MCF 10A (cell line): ENCODE results near the gene TP53BP2. TPM values are rescaled to one million over a fixed set of nuclear protein-coding genes. Genes with fewer than 3 reads are reported as not detected.
A peak's percentile ranks its signal among the peaks of the same experiment; 100 is the strongest.

Experiments
- BruUV-seq: library from RNA; stranded (reverse); fragments of 400-500 nt; replicated peaks from 2 replicates; lab custom pipeline; 2021; lab: Mats Ljungman, UMichigan
- CTCF ChIA-PET: fragments of 300-600 bp; sonication (Branson Sonifier 250); formaldehyde crosslinking; extraction: SDS; loops from one replicate; lab custom pipeline; 2021; ENCODE audit warnings: antibody characterized with exemption, inconsistent platforms; lab: Yijun Ruan, JAX
- POLR2A ChIA-PET: fragments of 300-600, 350-650 bp; sonication (Branson Sonifier 250); formaldehyde crosslinking; extraction: SDS; loops from one replicate; lab custom pipeline; 2020; ENCODE audit warnings: antibody characterized with exemption, inconsistent platforms; lab: Yijun Ruan, JAX
- DNase-seq: peaks from one replicate; pipeline ENCODE4 v3.0.0-alpha.2; 2018; ENCODE audit not compliant: unreplicated experiment
- H3K27ac Mint-ChIP-seq: one replicate; pipeline ENCODE4 v1.8.0; 2022; ENCODE audit warnings: mild to moderate bottlenecking, low read depth, mixed read lengths; ENCODE audit not compliant: unreplicated experiment
- H3K27me3 Mint-ChIP-seq: one replicate; pipeline ENCODE4 v1.8.0; 2022; ENCODE audit warnings: mixed read lengths; ENCODE audit not compliant: insufficient read depth, unreplicated experiment
- H3K36me3 Mint-ChIP-seq: one replicate; pipeline ENCODE4 v1.8.0; 2022; ENCODE audit warnings: mild to moderate bottlenecking, moderate library complexity, mixed read lengths; ENCODE audit not compliant: insufficient read depth, unreplicated experiment
- H3K4me1 Mint-ChIP-seq: one replicate; pipeline ENCODE4 v1.8.0; 2022; ENCODE audit warnings: mixed read lengths; ENCODE audit not compliant: insufficient read depth, unreplicated experiment
- H3K4me3 Mint-ChIP-seq: one replicate; pipeline ENCODE4 v1.8.0; 2022; ENCODE audit warnings: mild to moderate bottlenecking, moderate library complexity, mixed read lengths; ENCODE audit not compliant: unreplicated experiment
- H3K9me3 Mint-ChIP-seq: one replicate; pipeline ENCODE4 v1.8.0; 2022; ENCODE audit warnings: mixed read lengths; ENCODE audit not compliant: unreplicated experiment
- intact Hi-C: fragments of 100-400 bp; cut with micrococcal nuclease; formaldehyde crosslinking; loops from 2 replicates; pipeline ENCODE4 v1.14.1; 2022
- total RNA-seq: library from RNA; stranded (reverse); gene quantifications from 2 replicates; pipeline ENCODE4 v1.2.3, GENCODE V29; 2022
- TF ChIP-seq, protein P1 (sequence below): fragments of 200-600 bp; IDR thresholded peaks from one replicate; pipeline ENCODE4 v1.8.0; 2022; ENCODE audit warnings: antibody characterized with exemption, mild to moderate bottlenecking; ENCODE audit not compliant: unreplicated experiment

TP53BP2 gene
- total RNA-seq, 1 experiment from 2014 or later: 64.0 TPM

DNA sequence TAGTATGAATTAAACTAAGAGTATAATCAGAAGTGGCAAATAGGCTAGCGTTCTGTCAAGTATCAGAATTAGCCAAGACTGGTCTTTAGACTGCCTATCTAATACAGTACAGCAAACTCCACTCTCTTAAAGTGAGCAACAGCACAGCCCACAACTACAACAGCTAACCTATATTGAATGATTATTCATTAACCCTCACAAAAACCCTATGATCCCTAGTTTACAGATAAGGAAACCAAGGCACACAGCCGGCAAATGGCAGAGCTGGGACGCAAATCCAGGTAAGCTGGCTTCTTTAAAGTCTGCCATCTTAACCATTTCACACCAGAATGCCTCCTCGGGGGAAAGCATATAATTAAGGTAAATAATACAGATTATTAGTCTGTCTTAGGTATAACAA is 52.0 kb downstream of the TP53BP2 start:
- DNase-seq: no peak
- H3K4me3 Mint-ChIP-seq: no peak overlapping the region
- no peaks in the 10 kb centered on the region for H3K9me3 Mint-ChIP-seq
- BruUV-seq: no TSS peak
- H3K36me3 Mint-ChIP-seq: peaks cover 88% of the 10 kb centered on the region
- no peaks in the 10 kb centered on the region for H3K4me1 Mint-ChIP-seq
- ChIA-PET CTCF (interaction anchor here (0.7 to 1.9 kb wide), 5 partner anchors 10 to 72 kb away, joined by 3 to 6 read pairs (median 4); no protein-coding TSS in a partner anchor), POLR2A (interaction anchor here (0.6 to 2.3 kb wide), 3 partner anchors 8 to 13 kb away, joined by 3 to 12 read pairs (median 6); no protein-coding TSS in a partner anchor)
- no peak overlapping the region for H3K27ac Mint-ChIP-seq
- TF ChIP-seq, protein P1, sequence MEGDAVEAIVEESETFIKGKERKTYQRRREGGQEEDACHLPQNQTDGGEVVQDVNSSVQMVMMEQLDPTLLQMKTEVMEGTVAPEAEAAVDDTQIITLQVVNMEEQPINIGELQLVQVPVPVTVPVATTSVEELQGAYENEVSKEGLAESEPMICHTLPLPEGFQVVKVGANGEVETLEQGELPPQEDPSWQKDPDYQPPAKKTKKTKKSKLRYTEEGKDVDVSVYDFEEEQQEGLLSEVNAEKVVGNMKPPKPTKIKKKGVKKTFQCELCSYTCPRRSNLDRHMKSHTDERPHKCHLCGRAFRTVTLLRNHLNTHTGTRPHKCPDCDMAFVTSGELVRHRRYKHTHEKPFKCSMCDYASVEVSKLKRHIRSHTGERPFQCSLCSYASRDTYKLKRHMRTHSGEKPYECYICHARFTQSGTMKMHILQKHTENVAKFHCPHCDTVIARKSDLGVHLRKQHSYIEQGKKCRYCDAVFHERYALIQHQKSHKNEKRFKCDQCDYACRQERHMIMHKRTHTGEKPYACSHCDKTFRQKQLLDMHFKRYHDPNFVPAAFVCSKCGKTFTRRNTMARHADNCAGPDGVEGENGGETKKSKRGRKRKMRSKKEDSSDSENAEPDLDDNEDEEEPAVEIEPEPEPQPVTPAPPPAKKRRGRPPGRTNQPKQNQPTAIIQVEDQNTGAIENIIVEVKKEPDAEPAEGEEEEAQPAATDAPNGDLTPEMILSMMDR: no peak
- intact Hi-C loops: no loop called here
- no peaks in the 10 kb centered on the region for H3K27me3 Mint-ChIP-seq

DNA sequence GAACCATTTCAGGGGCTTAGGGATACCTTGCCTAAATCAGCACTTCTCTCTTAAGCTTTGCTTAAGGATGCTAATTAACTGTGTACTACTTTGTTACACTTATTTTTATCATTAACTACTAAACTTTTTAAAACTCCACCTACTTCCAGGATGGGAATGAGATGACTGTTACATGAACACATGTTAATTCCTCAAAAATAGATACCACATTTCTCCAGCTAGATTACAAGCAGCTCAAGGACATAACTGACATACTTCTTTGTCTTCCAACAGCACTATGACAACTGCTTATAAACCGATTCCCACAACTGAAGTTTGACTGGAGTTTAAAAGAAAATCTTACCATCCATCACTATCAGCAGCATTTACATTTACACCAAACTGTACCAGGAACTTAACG is 53.7 kb downstream of the TP53BP2 start:
- ChIA-PET CTCF (interaction anchor here (0.6 kb wide), 1 partner anchor 20 kb away, joined by 4 read pairs; no protein-coding TSS in a partner anchor), POLR2A (interaction anchor here (1.5 to 2.3 kb wide), 2 partner anchors 11 to 16 kb away, joined by 3 to 12 read pairs; no protein-coding TSS in a partner anchor)
- BruUV-seq: no TSS peak
- Mint-ChIP-seq H3K9me3 (no peaks in the 10 kb centered on the region), H3K27me3 (no peaks in the 10 kb centered on the region), H3K4me1 (no peaks in the 10 kb centered on the region), H3K36me3 (peaks cover 95% of the 10 kb centered on the region), H3K27ac (no peak overlapping the region), H3K4me3 (no peak overlapping the region)
- DNase-seq: no peak
- TF ChIP-seq, protein P1: no peak
- intact Hi-C loops: no loop called here

GRCh38 chr1:223788746-223789415 is 56.9 kb downstream of the TP53BP2 start:
- no peaks in the 10 kb centered on the region for H3K27me3 Mint-ChIP-seq
- peaks cover 84% of the 10 kb centered on the region for H3K36me3 Mint-ChIP-seq
- no peaks in the 10 kb centered on the region for H3K4me1 Mint-ChIP-seq
- intact Hi-C loops: no loop called here
- TF ChIP-seq, protein P1: no peak
- no peaks in the 10 kb centered on the region for H3K9me3 Mint-ChIP-seq
- CTCF ChIA-PET: interaction anchor here (0.7 to 1.4 kb wide), 3 partner anchors 92 to 699 kb away, joined by 3 read pairs; no protein-coding TSS in a partner anchor
- no TSS peak for BruUV-seq
- no peak overlapping the region for H3K4me3 Mint-ChIP-seq
- POLR2A ChIA-PET: interaction anchor here (0.6 to 1.4 kb wide), 3 partner anchors 13 to 22 kb away, joined by 3 to 5 read pairs (median 5); no protein-coding TSS in a partner anchor
- no peak for DNase-seq
- H3K27ac Mint-ChIP-seq: peak overlapping the region; percentile 69

DNA sequence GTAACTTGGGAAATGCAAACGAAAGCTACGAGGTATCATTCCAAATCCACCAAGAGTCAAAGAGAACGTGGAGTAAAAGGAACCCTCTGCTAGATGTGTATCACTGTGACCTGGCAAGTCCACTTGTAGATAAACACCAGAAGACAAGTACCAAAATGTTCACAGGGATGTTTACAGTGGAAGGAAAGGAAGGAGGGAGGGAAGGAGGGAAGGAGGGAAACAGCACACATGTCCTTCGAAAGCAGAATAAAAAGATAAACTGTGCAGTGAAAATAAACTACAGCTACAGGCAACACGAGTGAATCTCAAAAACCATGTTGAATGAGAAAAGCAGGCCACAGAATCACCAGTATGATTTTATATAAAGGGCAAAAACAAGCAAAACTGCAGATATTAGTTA is 59.9 kb downstream of the TP53BP2 start:
- no peak for DNase-seq
- POLR2A ChIA-PET: interaction anchor here (0.7 to 3.3 kb wide), 6 partner anchors 8 to 295 kb away, joined by 3 to 13 read pairs (median 4); no protein-coding TSS in a partner anchor
- Mint-ChIP-seq H3K9me3 (no peaks in the 10 kb centered on the region), H3K4me1 (no peaks in the 10 kb centered on the region), H3K36me3 (peaks cover 69% of the 10 kb centered on the region), H3K27ac (no peak overlapping the region), H3K4me3 (no peak overlapping the region), H3K27me3 (no peaks in the 10 kb centered on the region)
- TF ChIP-seq, protein P1: no peak
- CTCF ChIA-PET: interaction anchor here (0.7 to 1.4 kb wide), 2 partner anchors 9 to 321 kb away, joined by 4 to 5 read pairs; no protein-coding TSS in a partner anchor
- intact Hi-C loops: no loop called here
- BruUV-seq: no TSS peak
